Measurements from ENCODE around the gene NPIPA1.
"Not testable (repeated sequence)": the region's sequence is repeated elsewhere in the genome, so short reads cannot be mapped to it uniquely, and the experiment has no call there.

DNA sequence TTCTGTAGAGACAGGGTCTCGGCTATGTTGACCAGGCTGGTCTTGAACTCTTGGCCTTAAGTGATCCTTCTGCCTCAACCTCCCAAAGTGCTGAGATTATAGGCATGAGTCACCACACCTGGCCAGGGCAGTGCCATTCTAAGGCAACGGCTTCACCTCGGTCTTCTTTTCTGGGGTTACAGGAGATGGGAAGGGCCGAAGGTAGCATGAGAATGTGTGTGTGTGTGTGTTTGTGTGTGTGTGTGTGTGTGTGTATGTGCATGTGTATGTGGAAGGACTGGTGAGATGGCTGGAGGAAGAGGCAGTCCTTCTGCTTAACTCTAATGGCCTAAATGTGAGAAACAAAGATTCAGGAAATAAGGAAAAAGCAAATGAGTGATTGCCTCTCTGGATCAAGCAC, 39.1 kb upstream of the NPIPA1 start:
- TF ChIP-seq, protein P1, sequence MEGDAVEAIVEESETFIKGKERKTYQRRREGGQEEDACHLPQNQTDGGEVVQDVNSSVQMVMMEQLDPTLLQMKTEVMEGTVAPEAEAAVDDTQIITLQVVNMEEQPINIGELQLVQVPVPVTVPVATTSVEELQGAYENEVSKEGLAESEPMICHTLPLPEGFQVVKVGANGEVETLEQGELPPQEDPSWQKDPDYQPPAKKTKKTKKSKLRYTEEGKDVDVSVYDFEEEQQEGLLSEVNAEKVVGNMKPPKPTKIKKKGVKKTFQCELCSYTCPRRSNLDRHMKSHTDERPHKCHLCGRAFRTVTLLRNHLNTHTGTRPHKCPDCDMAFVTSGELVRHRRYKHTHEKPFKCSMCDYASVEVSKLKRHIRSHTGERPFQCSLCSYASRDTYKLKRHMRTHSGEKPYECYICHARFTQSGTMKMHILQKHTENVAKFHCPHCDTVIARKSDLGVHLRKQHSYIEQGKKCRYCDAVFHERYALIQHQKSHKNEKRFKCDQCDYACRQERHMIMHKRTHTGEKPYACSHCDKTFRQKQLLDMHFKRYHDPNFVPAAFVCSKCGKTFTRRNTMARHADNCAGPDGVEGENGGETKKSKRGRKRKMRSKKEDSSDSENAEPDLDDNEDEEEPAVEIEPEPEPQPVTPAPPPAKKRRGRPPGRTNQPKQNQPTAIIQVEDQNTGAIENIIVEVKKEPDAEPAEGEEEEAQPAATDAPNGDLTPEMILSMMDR (conservative IDR thresholded peaks at IDR 0.05 in 1 of 2, IDR thresholded peaks at IDR 0.05 in 1 of 2; ENCODE audit: low read depth in 1 of 2, low read length in 2 of 2): not testable (repeated sequence)
- not testable (repeated sequence) for TF ChIP-seq EZH2 (IDR thresholded peaks at IDR 0.05; ENCODE audit: low read length, missing control alignments)
